NB4 (cell line): ENCODE results near the gene GTF2H4.

Experiments
- MYC ChIP-seq: IDR thresholded peaks from 2 replicates; pipeline ENCODE4 v1.6.1; 2011; ENCODE audit warnings: low read depth, low read length
- POLR2A ChIP-seq: IDR thresholded peaks from 2 replicates; pipeline ENCODE4 v1.6.1; 2011; ENCODE audit warnings: mild to moderate bottlenecking; ENCODE audit not compliant: insufficient read length; ENCODE audit errors: extremely low read depth
- TF ChIP-seq, protein P1 (sequence below): IDR thresholded peaks from one replicate; pipeline ENCODE4 v1.5.1; 2012; ENCODE audit warnings: low read depth, low read length
- TF ChIP-seq, protein P2 (sequence below): IDR thresholded peaks from 2 replicates; pipeline ENCODE4 v1.6.1; 2011; ENCODE audit warnings: low read depth, low read length

DNA sequence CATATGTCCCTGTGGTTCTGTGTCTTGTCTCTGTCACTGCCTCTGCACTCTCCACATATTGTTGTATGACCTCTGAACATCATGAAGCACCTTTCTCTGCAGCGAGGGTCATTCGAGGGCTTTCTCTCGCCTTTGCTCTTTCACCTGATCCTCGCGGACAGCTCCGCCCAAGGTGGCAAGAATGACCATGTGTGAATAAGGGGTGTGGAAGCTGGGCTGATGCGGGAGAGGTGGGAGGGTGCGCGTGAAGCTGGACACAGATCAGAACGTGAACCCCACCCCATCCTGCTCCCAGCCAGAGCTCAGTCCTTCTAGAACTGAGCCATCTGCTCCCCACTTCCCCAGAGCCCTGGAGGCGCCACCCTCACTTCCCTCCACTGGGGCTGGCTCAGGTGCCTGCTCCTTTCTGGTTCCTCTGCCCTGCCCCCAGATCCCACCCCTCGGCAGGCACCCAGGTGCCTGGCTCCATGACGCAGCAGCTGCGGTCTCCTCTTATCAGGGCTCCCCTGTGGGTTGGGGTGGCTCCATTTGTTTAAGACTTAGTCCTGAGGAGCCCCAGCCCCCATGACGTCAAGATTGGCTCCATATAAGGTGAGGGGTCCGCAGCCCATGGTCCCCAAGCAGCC is 32.5 kb downstream of the GTF2H4 start, which contains the start of gene MUCL3:
- TF ChIP-seq, protein P1, sequence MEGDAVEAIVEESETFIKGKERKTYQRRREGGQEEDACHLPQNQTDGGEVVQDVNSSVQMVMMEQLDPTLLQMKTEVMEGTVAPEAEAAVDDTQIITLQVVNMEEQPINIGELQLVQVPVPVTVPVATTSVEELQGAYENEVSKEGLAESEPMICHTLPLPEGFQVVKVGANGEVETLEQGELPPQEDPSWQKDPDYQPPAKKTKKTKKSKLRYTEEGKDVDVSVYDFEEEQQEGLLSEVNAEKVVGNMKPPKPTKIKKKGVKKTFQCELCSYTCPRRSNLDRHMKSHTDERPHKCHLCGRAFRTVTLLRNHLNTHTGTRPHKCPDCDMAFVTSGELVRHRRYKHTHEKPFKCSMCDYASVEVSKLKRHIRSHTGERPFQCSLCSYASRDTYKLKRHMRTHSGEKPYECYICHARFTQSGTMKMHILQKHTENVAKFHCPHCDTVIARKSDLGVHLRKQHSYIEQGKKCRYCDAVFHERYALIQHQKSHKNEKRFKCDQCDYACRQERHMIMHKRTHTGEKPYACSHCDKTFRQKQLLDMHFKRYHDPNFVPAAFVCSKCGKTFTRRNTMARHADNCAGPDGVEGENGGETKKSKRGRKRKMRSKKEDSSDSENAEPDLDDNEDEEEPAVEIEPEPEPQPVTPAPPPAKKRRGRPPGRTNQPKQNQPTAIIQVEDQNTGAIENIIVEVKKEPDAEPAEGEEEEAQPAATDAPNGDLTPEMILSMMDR, result no peak
- TF ChIP-seq, protein P2, sequence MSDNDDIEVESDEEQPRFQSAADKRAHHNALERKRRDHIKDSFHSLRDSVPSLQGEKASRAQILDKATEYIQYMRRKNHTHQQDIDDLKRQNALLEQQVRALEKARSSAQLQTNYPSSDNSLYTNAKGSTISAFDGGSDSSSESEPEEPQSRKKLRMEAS, result no peak
- TF ChIP-seq POLR2A, result no peak
- no peak for TF ChIP-seq MYC
